Stimulated activated CD8-positive, alpha-beta memory T cell treated with anti-CD3 and anti-CD28 coated beads, Interleukin-7, amount 100 ng/mL, for 48 hours (primary cell): ENCODE results near the gene CCDC18.
"Not testable (repeated sequence)": the region's sequence is repeated elsewhere in the genome, so short reads cannot be mapped to it uniquely, and the experiment has no call there.

Experiments used
- DNase-seq, 2 donors: peaks; one replicate each; pipeline ENCODE4 v3.0.0-alpha.2; 2020; ENCODE audit warnings: low read depth in 1 of 2; ENCODE audit errors: extremely low read depth in 1 of 2

The CCDC18 gene

GRCh38 chr1:93180723-93181613, at the start of gene CCDC18:
Gene CCDC18 (plus strand): TSS chr1:93180724. CDS start chr1:93183362, 2,638 bp downstream.
- peak; percentile 11 to 31 for DNase-seq

GRCh38 chr1:93132638-93133037, 47.9 kb upstream of the CCDC18 start:
- DNase-seq: no peak

- no peak for DNase-seq
Observed at GRCh38 chr1:93136445-93136844, 44.1 kb upstream of the CCDC18 start.

- DNase-seq: no peak
Observed at GRCh38 chr1:93137604-93138292, 42.8 kb upstream of the CCDC18 start.

- no peak for DNase-seq
Observed at GRCh38 chr1:93140106-93140505, 40.4 kb upstream of the CCDC18 start.

- DNase-seq: no peak
Observed at GRCh38 chr1:93142161-93142560, 38.4 kb upstream of the CCDC18 start.

- no peak for DNase-seq
Observed at GRCh38 chr1:93143136-93143535, 37.4 kb upstream of the CCDC18 start.

GRCh38 chr1:93143769-93144168, 36.8 kb upstream of the CCDC18 start:
- DNase-seq: no peak

GRCh38 chr1:93148001-93148400, 32.5 kb upstream of the CCDC18 start:
- no peak for DNase-seq

GRCh38 chr1:93150729-93151128, 29.8 kb upstream of the CCDC18 start:
- no peak for DNase-seq

- DNase-seq: no peak
Observed at GRCh38 chr1:93151474-93151873, 29.1 kb upstream of the CCDC18 start.

GRCh38 chr1:93152835-93153234, 27.7 kb upstream of the CCDC18 start:
- no peak for DNase-seq

GRCh38 chr1:93154898-93155297, 25.6 kb upstream of the CCDC18 start:
- DNase-seq: no peak

GRCh38 chr1:93155335-93155734, 25.2 kb upstream of the CCDC18 start:
- no peak for DNase-seq

GRCh38 chr1:93159337-93159736, 21.2 kb upstream of the CCDC18 start:
- no peak for DNase-seq

- DNase-seq: not testable (repeated sequence)
Observed at GRCh38 chr1:93163314-93163713, 17.2 kb upstream of the CCDC18 start.

- no peak for DNase-seq
Observed at GRCh38 chr1:93164816-93165215, 15.7 kb upstream of the CCDC18 start.

GRCh38 chr1:93165895-93166294, 14.6 kb upstream of the CCDC18 start:
- not testable (repeated sequence) for DNase-seq

- DNase-seq: no peak
Observed at GRCh38 chr1:93167006-93167405, 13.5 kb upstream of the CCDC18 start.

- DNase-seq: not testable (repeated sequence)
Observed at GRCh38 chr1:93170141-93170678, 10.3 kb upstream of the CCDC18 start.

GRCh38 chr1:93171549-93172034, 8.9 kb upstream of the CCDC18 start:
- DNase-seq: no peak

GRCh38 chr1:93172778-93173177, 7.7 kb upstream of the CCDC18 start:
- no peak for DNase-seq
